K562 (cell line): ENCODE data around the gene HEXIM1. TPM values are rescaled to one million over a fixed set of nuclear protein-coding genes. Genes with fewer than 3 reads are reported as not detected.

Source experiments
- CSDE1 ChIP-seq, 2 experiments: fragments of 450-650 bp; IDR thresholded peaks; 2 replicates each; pipeline ENCODE4 v1.6.1; 2016; ENCODE audit warnings: mild to moderate bottlenecking in 1 of 2
- CTCFL ChIP-seq: IDR thresholded peaks from 2 replicates; pipeline ENCODE4 v1.6.1; 2011; ENCODE audit warnings: borderline replicate concordance, low read depth, mild to moderate bottlenecking, moderate library complexity, low read length; ENCODE audit not compliant: insufficient read depth, poor library complexity, severe bottlenecking
- HNRNPL ChIP-seq: fragments of 200-400 bp; formaldehyde crosslinking; IDR thresholded peaks from 2 replicates; pipeline ENCODE4 v1.6.1; 2017; ENCODE audit warnings: low read depth, mild to moderate bottlenecking, low read length
- JUND ChIP-seq, 2 experiments: IDR thresholded peaks; 2 replicates in 1 of 2; 3 replicates in 1 of 2; pipeline ENCODE4 v1.6.1; 2011; ENCODE audit warnings: borderline replicate concordance in 2 of 2, low read depth in 2 of 2, low read length in 2 of 2, improper control_type of control experiment in 1 of 2, missing biosample characterization in 1 of 2, missing genetic modification characterization in 1 of 2, missing genetic modification reagents in 1 of 2
- POLR2AphosphoS5 ChIP-seq: IDR thresholded peaks from 2 replicates; pipeline ENCODE4 v1.6.1; 2011; ENCODE audit warnings: mild to moderate bottlenecking, low read depth, low read length, moderate library complexity; ENCODE audit not compliant: control insufficient read depth, insufficient read depth
- RB1 ChIP-seq: fragments of 450-650 bp; IDR thresholded peaks from 2 replicates; pipeline ENCODE4 v1.6.1; 2017; ENCODE audit warnings: low read depth, mild to moderate bottlenecking
- SRF ChIP-seq, 2 experiments: fragments of 250-450, 450-650 bp in 1 of 2; sonication (Bioruptor Pico) in 1 of 2; sonication (generic) in 1 of 2; formaldehyde crosslinking; IDR thresholded peaks; 2 replicates each; pipeline versions ENCODE4 v1.5.0 to v1.5.1; 2020 to 2022; ENCODE audit warnings: mild to moderate bottlenecking in 1 of 2, missing genetic modification reagents in 1 of 2
- polyA plus RNA-seq, 8 experiments: library from polyadenylated mRNA; depleted of rRNA in 4 of 8; stranded (reverse) in 5 of 8; unstranded in 3 of 8; fragments of >200 nt; fragmentation: Nextera tagmentation in 2 of 8; fragmentation: Illumina TruSeq in 1 of 8; extraction: Ambion mirVana in 2 of 8; extraction: Trizol in 1 of 8; gene quantifications; 2 replicates each; pipeline versions ENCODE4 v1.2.1 to v1.2.3, GENCODE V29; 2011 to 2014; ENCODE audit warnings: inconsistent platforms in 1 of 8, missing spikeins in 1 of 8
- total RNA-seq, 7 experiments: library from RNA; depleted of rRNA in 6 of 7; stranded (reverse); fragments of >200 nt in 6 of 7; fragmentation: Illumina TruSeq in 2 of 7; extraction: Trizol in 2 of 7; gene quantifications; 2 replicates each; pipeline versions ENCODE4 v1.2.1 to v1.2.3, GENCODE V29; 2011 to 2021; ENCODE audit warnings: low replicate concordance in 1 of 7

Gene HEXIM1
- total and polyA plus RNA-seq, 9 of the 15 experiments (the other 6 are each of a cell fraction or from before 2014, with no cell fraction given): 1.4 to 28.3 (median 9.1) TPM

GRCh38 chr17:45098869-45099616, 49.2 kb upstream of the HEXIM1 start (continued):
- peak; percentile 45; the same call in 1 of the 2 replicates for TF ChIP-seq POLR2AphosphoS5
- TF ChIP-seq CSDE1 (IDR thresholded peaks at IDR 0.05): no peak
- no peak for TF ChIP-seq SRF (CRISPR knock-in tag; IDR thresholded peaks at IDR 0.05)
- peak; percentile 78 for TF ChIP-seq CTCFL
- TF ChIP-seq JUND (IDR thresholded peaks at IDR 0.05; ENCODE audit: borderline replicate concordance, low read depth, low read length): peak; percentile 57; the same call in 1 of the 2 replicates
- peak; percentile 16; the same call in 1 of the 3 replicates for TF ChIP-seq JUND (tag; IDR thresholded peaks at IDR 0.05; ENCODE audit: borderline replicate concordance, low read depth, low read length)
- TF ChIP-seq RB1: peak; percentile 74; the same call in 1 of the 2 replicates
- no peak for TF ChIP-seq HNRNPL
